Caco-2 (cell line): Measurements from ENCODE around the gene PCK2. TPM values are rescaled to one million over a fixed set of nuclear protein-coding genes. Genes with fewer than 3 reads are reported as not detected.

ENCODE experiments used
- BruUV-seq: library from RNA; stranded (reverse); fragments of 400-500 nt; replicated peaks from 2 replicates; lab custom pipeline; 2021; lab: Mats Ljungman, UMichigan
- CTCF ChIA-PET: fragments of 300-600 bp; sonication (Branson Sonifier 250); formaldehyde crosslinking; loops from one replicate; lab custom pipeline; 2022; ENCODE audit warnings: antibody characterized with exemption; lab: Charles Lee
- POLR2A ChIA-PET: fragments of 300-600 bp; sonication (Branson Sonifier 250); formaldehyde crosslinking; loops from one replicate; lab custom pipeline; 2022; ENCODE audit warnings: antibody characterized with exemption; lab: Charles Lee
- DNase-seq, 2 experiments: peaks; one replicate each; pipeline versions ENCODE4 v3.0.0 to v3.0.0-alpha.2; 2020 to 2022
- H3K27me3 ChIP-seq: replicated peaks from 2 replicates; pipeline ENCODE4 v1.6.0; 2011; ENCODE audit warnings: low read length; ENCODE audit not compliant: control insufficient read depth, insufficient read depth
- H3K36me3 ChIP-seq: 2 replicates; pipeline ENCODE4 v1.5.1; 2011; ENCODE audit warnings: low read length; ENCODE audit not compliant: control insufficient read depth, insufficient read depth
- H3K4me1 ChIP-seq: fragments of 250-450 bp; sonication (Bioruptor Pico); 2 replicates; pipeline ENCODE4 v1.5.1; 2020; ENCODE audit warnings: mild to moderate bottlenecking
- H3K4me3 ChIP-seq: 2 replicates; pipeline ENCODE4 v1.5.1; 2011; ENCODE audit warnings: low read depth, mild to moderate bottlenecking, control low read depth, low read length
- H3K9me3 ChIP-seq: fragments of 250-450 bp; sonication (Bioruptor Pico); 2 replicates; pipeline ENCODE4 v1.5.1; 2020; ENCODE audit warnings: mild to moderate bottlenecking, moderate library complexity
- H3K27ac Mint-ChIP-seq: one replicate; pipeline ENCODE4 v1.8.0; 2022; ENCODE audit warnings: mixed read lengths; ENCODE audit not compliant: unreplicated experiment
- H3K27me3 Mint-ChIP-seq: one replicate; pipeline ENCODE4 v1.8.0; 2022; ENCODE audit warnings: mixed read lengths; ENCODE audit not compliant: insufficient read depth, unreplicated experiment
- H3K36me3 Mint-ChIP-seq: one replicate; pipeline ENCODE4 v1.8.0; 2022; ENCODE audit warnings: mild to moderate bottlenecking, mixed read lengths; ENCODE audit not compliant: insufficient read depth, unreplicated experiment
- H3K4me1 Mint-ChIP-seq: one replicate; pipeline ENCODE4 v1.8.0; 2022; ENCODE audit warnings: low read depth, mixed read lengths; ENCODE audit not compliant: unreplicated experiment
- H3K4me3 Mint-ChIP-seq: one replicate; pipeline ENCODE4 v1.8.0; 2022; ENCODE audit warnings: mild to moderate bottlenecking, moderate library complexity, mixed read lengths; ENCODE audit not compliant: unreplicated experiment
- H3K9me3 Mint-ChIP-seq: one replicate; pipeline ENCODE4 v1.8.0; 2022; ENCODE audit warnings: mixed read lengths; ENCODE audit not compliant: unreplicated experiment
- intact Hi-C: fragments of 100-400 bp; cut with micrococcal nuclease; formaldehyde crosslinking; loops from one replicate; pipeline ENCODE4 v1.10.0; 2022; ENCODE audit not compliant: unreplicated experiment
- total RNA-seq: library from RNA; stranded (reverse); gene quantifications from 2 replicates; pipeline ENCODE4 v1.2.3, GENCODE V29; 2022
- TF ChIP-seq, protein P1 (sequence below), 2 experiments: fragments of 200-600 bp in 1 of 2; IDR thresholded peaks; 1 replicate in 1 of 2; 2 replicates in 1 of 2; pipeline versions ENCODE4 v1.5.1 to v1.8.0; 2011 to 2022; ENCODE audit warnings: antibody characterized with exemption in 1 of 2, control low read depth in 1 of 2, inconsistent platforms in 1 of 2, low read depth in 1 of 2, low read length in 1 of 2, mild to moderate bottlenecking in 1 of 2, moderate library complexity in 1 of 2; ENCODE audit not compliant: insufficient read depth in 1 of 2, severe bottlenecking in 1 of 2, unreplicated experiment in 1 of 2

Gene PCK2
- total RNA-seq, 1 experiment from 2014 or later = 146 TPM

- H3K4me3 Mint-ChIP-seq = no peak overlapping the region
- H3K27me3 ChIP-seq = no peaks in the 10 kb centered on the region
- no TSS peak for BruUV-seq
- DNase-seq = peak in 1 of 2 experiments; percentile 15
- TF ChIP-seq, protein P1, sequence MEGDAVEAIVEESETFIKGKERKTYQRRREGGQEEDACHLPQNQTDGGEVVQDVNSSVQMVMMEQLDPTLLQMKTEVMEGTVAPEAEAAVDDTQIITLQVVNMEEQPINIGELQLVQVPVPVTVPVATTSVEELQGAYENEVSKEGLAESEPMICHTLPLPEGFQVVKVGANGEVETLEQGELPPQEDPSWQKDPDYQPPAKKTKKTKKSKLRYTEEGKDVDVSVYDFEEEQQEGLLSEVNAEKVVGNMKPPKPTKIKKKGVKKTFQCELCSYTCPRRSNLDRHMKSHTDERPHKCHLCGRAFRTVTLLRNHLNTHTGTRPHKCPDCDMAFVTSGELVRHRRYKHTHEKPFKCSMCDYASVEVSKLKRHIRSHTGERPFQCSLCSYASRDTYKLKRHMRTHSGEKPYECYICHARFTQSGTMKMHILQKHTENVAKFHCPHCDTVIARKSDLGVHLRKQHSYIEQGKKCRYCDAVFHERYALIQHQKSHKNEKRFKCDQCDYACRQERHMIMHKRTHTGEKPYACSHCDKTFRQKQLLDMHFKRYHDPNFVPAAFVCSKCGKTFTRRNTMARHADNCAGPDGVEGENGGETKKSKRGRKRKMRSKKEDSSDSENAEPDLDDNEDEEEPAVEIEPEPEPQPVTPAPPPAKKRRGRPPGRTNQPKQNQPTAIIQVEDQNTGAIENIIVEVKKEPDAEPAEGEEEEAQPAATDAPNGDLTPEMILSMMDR (IDR thresholded peaks at IDR 0.05; ENCODE audit: insufficient read depth in 1 of 2, low read depth in 1 of 2, low read length in 1 of 2, severe bottlenecking in 1 of 2, unreplicated experiment in 1 of 2) = no peak
- H3K27me3 Mint-ChIP-seq = peaks cover 8% of the 10 kb centered on the region
- intact Hi-C loops = no loop called here
- no peaks in the 10 kb centered on the region for H3K4me1 Mint-ChIP-seq
- no peaks in the 10 kb centered on the region for H3K36me3 ChIP-seq
- H3K9me3 Mint-ChIP-seq = no peaks in the 10 kb centered on the region
- peaks cover 5% of the 10 kb centered on the region; the same call in 1 of the 2 replicates for H3K4me1 ChIP-seq
- H3K4me3 ChIP-seq = no peak overlapping the region
- H3K27ac Mint-ChIP-seq = no peak overlapping the region
- POLR2A ChIA-PET = no interaction called here
- CTCF ChIA-PET = interaction anchor here (0.5 to 0.6 kb wide), 2 partner anchors 107 to 145 kb away, joined by 3 to 6 read pairs; partner anchors contain the start of gene IRF9
- H3K36me3 Mint-ChIP-seq = no peaks in the 10 kb centered on the region
- H3K9me3 ChIP-seq = no peaks in the 10 kb centered on the region
These were observed 39.5 kb upstream of the PCK2 start for GRCh38 chr14:24054646-24055045.

GRCh38 chr14:24055971-24056799, 37.9 kb upstream of the PCK2 start:
- Mint-ChIP-seq H3K27ac (no peak overlapping the region), H3K36me3 (no peaks in the 10 kb centered on the region), H3K4me1 (no peaks in the 10 kb centered on the region), H3K9me3 (no peaks in the 10 kb centered on the region), H3K27me3 (peaks cover 6% of the 10 kb centered on the region), H3K4me3 (no peak overlapping the region)
- H3K4me1 ChIP-seq = peaks cover 5% of the 10 kb centered on the region; the same call in 1 of the 2 replicates
- CTCF ChIA-PET = interaction anchor here (1.1 to 4.8 kb wide), 5 partner anchors 8 to 59 kb away, joined by 3 to 155 read pairs (median 5); partner anchors contain the start of genes DCAF11, NRL and PCK2
- no peaks in the 10 kb centered on the region for H3K27me3 ChIP-seq
- no peaks in the 10 kb centered on the region for H3K36me3 ChIP-seq
- intact Hi-C loops = no loop called here
- H3K4me3 ChIP-seq = no peak overlapping the region
- POLR2A ChIA-PET = interaction anchor here (0.9 kb wide), 1 partner anchor 13 kb away, joined by 4 read pairs; no protein-coding TSS in a partner anchor
- TF ChIP-seq, protein P1 (IDR thresholded peaks at IDR 0.05; ENCODE audit: insufficient read depth in 1 of 2, low read depth in 1 of 2, low read length in 1 of 2, severe bottlenecking in 1 of 2, unreplicated experiment in 1 of 2) = no peak
- H3K9me3 ChIP-seq = no peaks in the 10 kb centered on the region
- BruUV-seq = no TSS peak
- DNase-seq = peak in 1 of 2 experiments; percentile 25

DNA sequence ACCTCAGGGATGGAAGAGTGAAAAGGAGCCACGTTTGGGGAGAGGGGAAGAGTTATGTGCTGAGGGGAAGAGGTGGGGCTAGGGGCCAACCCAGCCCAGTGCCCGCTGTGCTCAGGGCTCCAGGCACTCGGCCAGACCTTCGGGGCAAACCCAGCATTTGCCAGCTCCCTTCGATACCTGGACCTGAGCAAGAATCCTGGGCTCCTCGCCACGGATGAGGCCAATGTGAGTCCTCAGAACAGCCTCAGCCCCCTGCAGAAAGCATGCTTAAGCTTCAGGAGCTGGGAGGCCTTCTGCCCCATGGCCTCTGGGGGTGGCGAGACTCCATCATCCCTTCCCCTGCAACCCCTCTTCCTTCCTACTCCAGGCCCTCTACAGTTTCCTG, 37.3 kb upstream of the PCK2 start:
- H3K27me3 ChIP-seq = no peaks in the 10 kb centered on the region
- H3K4me3 Mint-ChIP-seq = no peak overlapping the region
- POLR2A ChIA-PET = interaction anchor here (0.9 kb wide), 1 partner anchor 13 kb away, joined by 4 read pairs; no protein-coding TSS in a partner anchor

More for the DNA sequence above, 37.3 kb upstream of the PCK2 start:
- Histone ChIP-seq H3K36me3 (no peaks in the 10 kb centered on the region), H3K4me3 (no peak overlapping the region), H3K4me1 (peaks cover 5% of the 10 kb centered on the region; the same call in 1 of the 2 replicates), H3K9me3 (no peaks in the 10 kb centered on the region)
- CTCF ChIA-PET = interaction anchor here (1.1 to 4.8 kb wide), 4 partner anchors 25 to 58 kb away, joined by 3 to 155 read pairs (median 67); partner anchors contain the start of genes DCAF11, NRL and PCK2
- Mint-ChIP-seq H3K4me1 (no peaks in the 10 kb centered on the region), H3K27me3 (peaks cover 6% of the 10 kb centered on the region), H3K36me3 (no peaks in the 10 kb centered on the region), H3K9me3 (no peaks in the 10 kb centered on the region), H3K27ac (no peak overlapping the region)
- DNase-seq = peak in 1 of 2 experiments; percentile 19
- no TSS peak for BruUV-seq
- TF ChIP-seq, protein P1 (IDR thresholded peaks at IDR 0.05; ENCODE audit: insufficient read depth in 1 of 2, low read depth in 1 of 2, low read length in 1 of 2, severe bottlenecking in 1 of 2, unreplicated experiment in 1 of 2) = no peak
- intact Hi-C loops = no loop called here
